Measurements from ENCODE around the gene BBS12.

The BBS12 gene

DNA sequence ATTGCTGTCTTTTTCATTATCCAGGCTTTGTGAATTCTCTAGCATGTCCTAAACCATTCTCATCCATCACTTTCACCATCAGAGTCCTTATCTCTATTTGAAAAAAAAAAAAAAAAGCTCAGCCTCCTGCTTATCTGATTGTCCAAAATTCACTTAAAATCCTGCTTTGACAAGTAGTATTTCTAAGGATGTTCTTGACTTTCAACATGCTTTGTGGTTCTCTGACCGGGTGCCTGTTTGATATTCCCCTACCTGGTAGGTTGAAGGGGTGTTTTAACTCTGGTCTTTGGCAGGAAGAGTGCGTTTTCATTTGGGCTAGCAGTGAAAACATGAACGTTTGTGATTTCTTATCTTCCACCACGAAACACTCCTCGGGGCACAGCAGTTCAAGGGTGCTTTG lies 17.3 kb upstream of the BBS12 start:
- DNase-seq (ENCODE audit: low read depth, low spot score): no peak

DNA sequence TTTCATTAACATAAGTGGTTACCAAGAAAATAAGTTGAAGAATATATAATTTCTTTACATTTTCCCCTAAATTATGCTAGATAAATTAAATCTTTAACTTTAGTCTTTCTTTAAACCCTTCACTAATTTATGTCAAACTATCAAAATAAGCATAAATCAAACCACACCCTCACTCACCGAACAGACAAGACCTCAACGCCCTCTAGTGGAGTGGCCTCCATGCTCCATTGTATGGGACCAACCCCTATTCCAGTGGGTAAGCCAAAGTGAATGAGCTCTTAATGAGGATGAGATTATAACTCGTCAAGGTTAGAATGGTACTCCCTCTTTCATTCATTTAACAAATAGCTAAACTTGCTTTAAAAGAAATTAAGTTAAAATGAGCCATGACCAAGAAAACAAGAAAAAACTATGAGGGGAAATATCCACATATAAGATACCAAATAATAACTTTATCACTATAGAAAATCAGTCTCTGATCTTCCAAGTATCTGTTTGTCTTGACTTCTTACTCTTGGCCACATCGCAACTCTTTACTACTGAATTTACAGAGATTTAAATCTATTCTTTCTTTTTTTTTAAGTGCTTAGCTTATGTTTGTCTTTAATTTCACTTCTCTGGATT lies 15.6 kb upstream of the BBS12 start:
- DNase-seq (ENCODE audit: low read depth, low spot score): peak; percentile 81

DNA sequence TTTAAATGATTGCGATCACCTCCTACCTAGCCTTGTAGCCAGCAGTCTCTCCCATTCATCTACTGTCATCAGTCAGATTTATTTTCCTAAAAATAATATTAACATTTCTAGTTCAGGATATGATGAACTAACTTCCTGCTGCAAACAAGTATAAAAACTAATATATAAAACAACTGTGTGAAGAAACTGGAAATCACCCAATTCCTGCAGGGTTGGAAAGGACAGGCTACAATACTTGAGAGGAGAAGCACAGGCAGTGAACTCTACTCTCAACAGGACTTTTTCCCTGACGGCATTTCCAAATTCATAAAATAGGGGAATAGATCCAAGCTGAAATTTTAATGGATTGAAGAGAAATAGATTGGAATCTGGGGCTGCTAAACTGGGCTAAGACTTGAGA lies 14.2 kb upstream of the BBS12 start:
- no peak for DNase-seq (ENCODE audit: low read depth, low spot score)

DNA sequence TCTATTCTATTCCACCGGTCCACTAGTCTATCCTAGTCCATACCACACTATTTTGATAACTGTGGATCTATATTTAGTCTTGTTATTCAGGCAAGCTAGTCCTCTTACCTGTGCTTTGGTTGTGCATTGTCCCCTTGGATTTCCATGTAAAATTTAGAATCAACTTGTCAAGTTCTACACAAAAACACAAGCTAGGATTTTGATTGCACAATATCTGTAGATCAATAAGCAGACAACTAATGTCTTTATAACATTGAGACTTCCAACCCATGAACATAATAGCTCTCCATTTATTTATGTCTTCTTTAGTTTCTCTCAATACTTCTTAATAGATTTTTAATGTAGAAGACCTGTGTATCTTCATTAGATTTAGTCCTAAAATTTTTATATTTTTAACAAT lies 10.2 kb upstream of the BBS12 start:
- no peak for DNase-seq (ENCODE audit: low read depth, low spot score)

DNA sequence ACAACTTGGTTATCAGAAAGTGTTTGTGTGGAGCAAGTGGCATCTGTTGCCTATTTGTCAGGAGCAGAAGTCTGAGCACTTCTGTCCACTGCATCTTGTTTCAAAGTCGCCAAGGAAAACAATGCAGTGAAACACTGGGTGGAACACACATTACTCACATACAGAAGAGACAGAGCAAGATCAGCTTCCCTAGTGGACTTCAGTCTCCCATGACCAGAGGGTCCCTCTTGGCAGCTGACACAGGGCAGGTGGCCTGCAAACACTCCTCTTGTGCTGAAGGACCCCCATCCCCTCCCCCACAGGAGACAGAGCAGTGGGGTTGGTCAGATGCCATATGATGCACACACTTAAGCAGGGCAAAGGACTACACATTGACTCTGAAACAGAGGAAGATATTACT lies 3.6 kb upstream of the BBS12 start:
- DNase-seq (ENCODE audit: low read depth, low spot score): no peak

DNA sequence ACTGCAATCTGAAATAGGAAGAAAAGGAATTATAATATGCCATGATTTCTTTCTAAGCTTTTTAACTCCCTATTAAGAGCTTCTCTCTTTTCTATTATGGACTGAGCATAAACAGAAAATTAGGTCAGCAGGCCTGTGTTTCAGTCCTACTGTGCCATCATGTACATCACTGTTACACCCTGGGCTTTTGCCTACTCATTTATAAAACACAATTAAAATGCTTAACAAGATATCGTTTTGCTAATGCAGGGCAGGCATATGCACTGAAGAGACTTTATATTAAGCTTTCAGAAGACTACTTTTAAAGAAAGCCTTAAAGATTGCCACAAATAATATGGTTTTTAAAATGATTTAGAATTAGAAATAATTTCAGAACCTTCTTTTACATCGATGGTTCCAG lies 828 bp upstream of the BBS12 start:
- DNase-seq (ENCODE audit: low read depth, low spot score): no peak

DNA sequence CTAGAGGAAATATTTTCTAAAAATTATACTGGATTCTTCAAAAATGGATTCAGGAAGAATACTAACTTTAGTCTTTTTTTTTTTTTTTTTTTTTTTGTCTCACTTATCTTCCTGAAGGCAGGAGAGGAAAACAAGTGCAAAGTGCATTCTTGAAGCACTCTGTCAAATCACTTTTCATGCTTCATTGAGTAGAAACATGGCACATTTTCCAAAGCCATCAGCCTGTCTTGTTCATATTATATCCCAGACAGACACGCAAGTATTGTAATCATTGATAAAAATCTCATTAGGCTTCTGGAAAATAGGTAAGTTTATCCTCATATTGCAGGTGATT lies 1.2 kb downstream of the BBS12 start:
- no peak for DNase-seq (ENCODE audit: low read depth, low spot score)

DNA sequence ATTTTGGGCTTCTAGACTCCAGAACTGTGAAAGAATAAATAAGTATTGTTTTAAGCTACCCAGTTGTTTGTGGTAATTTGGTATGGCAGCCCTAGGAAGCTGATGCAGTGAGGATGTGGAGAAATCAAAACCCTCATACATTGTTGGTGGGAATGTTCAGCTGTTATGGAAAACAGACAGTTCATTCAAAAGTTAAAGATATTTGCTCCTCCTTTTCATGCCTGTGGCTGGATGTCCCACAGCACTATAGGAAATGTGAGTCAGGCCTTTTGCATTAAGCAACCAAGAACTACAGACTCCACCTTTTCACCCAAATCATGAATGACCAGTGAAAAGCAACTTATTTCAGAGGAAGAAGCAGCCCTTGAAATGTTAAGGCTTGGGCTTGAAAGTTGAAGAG lies 6.7 kb downstream of the BBS12 start:
- peak; percentile 34 for DNase-seq (ENCODE audit: low read depth, low spot score)

DNA sequence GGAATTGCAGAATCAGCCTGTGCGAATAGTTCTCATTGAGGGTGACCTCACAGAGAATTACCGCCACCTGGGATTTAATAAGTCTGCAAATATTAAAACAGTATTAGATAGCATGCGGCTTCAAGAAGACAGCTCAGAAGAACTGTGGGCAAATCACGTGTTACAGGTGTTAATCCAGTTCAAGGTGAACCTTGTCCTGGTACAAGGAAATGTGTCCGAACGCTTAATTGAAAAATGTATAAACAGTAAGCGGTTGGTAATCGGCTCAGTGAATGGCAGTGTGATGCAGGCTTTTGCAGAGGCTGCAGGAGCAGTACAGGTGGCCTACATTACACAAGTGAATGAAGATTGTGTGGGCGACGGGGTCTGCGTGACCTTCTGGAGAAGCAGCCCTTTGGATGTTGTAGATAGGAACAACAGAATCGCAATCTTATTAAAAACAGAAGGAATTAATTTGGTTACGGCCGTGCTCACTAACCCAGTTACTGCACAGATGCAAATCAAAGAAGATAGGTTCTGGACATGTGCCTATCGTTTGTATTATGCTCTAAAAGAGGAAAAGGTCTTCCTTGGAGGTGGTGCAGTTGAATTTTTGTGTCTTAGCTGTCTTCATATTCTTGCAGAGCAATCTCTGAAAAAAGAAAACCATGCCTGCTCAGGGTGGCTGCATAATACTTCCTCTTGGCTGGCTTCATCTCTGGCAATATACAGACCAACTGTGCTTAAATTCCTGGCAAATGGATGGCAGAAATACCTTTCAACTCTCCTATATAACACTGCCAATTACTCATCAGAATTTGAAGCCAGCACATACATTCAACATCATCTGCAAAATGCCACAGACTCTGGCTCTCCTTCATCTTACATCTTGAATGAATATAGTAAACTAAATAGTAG lies 10.7 kb downstream of the BBS12 start:
- DNase-seq (ENCODE audit: low read depth, low spot score): no peak

DNA sequence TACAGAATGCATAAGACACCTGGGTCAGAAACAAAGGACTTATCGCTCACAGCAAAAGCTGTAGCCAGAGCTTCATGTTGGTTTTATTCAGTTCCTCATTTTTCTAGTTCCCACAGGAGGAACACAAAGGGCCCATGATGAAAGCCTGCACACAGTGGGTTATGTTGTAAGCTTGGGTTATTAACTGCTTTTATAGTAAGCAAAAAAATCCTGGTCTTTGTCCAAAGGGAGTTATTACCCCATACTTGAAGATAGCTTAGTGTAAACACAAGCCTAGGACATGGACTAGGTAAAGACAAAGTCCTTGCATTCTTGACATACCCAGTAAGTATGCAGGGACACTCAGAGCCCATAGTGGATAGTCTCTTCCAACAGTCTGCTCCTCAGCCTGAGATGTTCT lies 11.7 kb downstream of the BBS12 start:
- DNase-seq (ENCODE audit: low read depth, low spot score): no peak

DNA sequence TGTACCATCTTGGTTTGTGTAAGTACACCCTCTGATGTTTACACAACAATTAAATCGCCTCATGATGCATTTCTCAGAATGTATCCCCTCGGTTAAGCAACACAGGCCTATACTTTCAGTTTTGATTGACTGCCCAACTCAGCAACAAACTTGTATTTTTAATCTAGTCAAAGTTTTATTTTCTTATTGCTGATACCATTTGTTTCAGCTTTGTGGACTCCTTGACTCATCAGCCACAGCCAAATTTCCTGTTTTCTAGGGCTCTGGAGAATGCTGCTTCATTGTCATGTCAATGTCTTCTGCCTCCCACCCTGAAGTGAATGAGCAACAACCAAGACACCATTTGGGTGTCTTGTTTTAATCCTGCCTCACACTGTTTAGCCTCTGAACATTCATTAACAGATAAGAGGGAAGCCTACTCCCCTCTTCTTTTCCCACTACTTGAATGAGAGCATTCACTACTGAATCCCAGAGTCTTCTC lies 14.0 kb downstream of the BBS12 start:
- no peak for DNase-seq (ENCODE audit: low read depth, low spot score)

DNA sequence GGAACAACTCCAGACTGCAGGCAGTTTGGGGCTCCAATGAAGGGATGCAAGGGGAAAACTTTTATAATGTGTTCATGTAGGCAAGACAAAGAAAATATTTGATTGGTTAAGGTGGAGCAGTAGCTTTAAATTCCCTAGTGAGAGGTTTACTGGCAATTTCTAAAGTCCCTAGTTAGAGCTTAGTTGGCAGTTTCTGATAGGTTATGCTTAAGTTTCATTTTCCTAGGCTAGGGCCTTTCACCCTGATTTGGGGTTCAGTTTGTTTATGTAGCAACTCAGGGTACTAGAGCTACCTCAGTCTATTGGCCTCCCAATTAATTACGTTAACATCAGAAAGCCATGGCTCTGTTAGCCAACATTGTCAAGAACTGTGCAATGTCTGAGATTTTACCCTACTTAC lies 14.6 kb downstream of the BBS12 start:
- no peak for DNase-seq (ENCODE audit: low read depth, low spot score)

DNA sequence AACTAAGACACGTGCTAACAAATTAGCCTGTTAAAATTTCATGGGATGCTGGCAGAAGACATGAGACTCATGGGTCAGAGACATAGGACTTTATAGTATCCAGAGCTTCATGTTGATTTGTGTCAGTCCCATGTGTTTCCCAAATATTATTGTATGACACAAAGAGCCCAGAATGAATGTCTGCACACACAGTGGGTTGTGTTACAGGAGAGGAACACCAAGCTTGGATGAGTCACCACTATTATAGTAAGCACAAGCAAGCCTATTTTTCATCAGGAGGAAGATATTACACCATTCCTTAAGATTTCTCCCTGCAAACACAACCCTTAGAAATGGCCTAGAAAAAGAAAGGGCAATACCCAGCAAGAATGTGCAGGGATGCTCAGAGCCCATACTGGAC lies 15.4 kb downstream of the BBS12 start:
- DNase-seq (ENCODE audit: low read depth, low spot score): no peak

DNA sequence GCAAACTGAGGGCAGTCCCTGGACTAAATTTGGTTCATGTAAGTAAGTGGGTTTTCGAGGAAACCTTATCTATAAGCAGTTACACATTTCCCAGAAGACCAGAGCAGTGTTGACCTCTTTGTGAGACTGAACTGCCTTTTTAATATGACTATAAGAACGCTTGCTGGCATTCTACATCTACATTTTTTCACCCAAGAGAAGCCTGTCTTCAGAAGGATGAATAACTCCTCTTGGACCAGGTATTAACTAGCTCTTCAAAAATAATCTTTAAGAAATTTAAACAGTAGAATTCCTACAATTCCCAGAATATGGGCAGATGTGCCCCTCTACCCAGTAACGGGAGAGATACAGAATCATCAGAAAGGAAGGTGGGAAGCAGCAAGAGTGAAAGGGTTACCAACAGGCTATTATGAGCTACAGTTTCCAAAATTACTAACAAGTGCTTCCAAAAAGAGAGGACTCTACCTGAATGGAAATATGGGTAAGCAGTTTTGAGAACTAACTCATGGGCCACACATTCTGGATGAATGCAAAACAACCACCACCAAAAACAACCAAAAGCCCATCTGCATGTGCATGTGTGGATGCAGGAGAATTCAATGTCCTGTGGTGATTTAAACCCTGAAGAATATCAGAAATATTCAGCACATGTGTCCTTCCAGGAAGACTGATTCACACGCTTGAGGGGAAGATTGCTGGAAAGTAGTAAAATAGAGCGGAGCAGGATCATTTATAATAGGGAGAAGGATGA lies 17.4 kb downstream of the BBS12 start:
- no peak for DNase-seq (ENCODE audit: low read depth, low spot score)

DNA sequence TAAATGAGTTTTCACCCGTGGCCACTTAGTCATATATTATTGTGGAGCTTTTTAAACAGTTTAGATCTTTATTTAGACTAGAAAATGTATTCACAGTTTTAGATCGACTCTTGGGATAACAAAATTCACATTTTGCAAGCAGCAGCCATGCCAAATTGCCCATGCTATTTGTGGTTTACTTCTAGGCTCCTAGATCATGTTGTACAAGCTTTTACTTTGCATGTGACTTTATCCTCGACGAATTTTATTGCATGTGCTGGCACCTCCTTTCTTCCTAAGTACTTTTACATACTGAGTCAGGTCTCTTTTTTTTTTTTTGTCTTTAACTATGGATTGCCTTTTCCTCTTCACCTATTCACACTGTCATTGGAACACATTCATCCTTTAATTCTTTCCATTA lies 23.2 kb downstream of the BBS12 start:
- DNase-seq (ENCODE audit: low read depth, low spot score): no peak

DNA sequence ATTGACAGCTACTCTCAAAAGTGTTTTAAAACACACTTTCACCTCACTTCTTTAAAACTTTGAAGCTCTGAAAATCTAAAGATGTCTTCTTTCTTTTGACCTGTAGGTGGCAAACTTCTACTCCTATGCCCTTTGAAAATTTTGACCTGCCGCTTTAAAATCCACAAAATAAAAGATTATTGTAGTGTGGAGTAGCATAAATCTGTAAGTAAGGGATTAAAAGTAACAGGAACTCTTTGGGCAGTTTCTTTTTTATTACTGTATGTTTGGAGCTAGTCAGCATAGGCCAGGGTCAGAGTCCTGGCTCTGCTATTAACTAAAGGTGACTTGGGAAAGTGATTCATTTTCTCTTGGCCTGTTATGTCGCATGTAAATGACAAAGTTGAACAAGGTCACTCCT lies 25.5 kb downstream of the BBS12 start:
- DNase-seq (ENCODE audit: low read depth, low spot score): peak; percentile 58

DNA sequence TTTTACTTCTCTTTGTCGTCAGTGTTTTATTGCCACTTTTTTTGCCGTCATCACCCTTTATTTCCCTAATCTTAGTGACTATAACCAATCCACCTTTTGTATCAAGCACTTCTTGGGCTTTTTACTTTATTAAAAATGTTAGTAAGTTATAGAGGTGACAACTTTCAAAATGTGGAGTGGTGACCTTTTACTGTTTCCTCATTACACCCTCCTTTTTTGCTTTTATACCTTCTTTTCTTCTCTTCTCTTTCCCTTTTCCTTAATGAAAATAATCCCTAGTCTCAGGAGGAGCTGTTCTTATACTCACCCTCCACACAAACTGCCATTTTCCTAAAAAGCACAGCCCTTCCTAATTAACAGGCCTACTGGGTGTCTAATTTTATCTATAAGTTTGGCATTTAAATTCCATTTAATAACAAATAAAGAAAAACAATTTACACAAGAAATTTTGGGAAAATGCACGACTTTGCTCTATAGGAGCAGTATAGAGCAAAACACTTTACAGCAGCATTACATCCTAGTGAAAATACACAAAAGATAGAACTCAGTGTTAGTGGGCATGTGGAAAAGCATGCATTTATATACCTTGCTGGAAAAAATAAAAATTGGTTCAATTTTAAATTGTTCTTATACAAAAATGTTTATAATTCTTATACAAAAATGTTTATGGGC lies 27.3 kb downstream of the BBS12 start:
- no peak for DNase-seq (ENCODE audit: low read depth, low spot score)

DNA sequence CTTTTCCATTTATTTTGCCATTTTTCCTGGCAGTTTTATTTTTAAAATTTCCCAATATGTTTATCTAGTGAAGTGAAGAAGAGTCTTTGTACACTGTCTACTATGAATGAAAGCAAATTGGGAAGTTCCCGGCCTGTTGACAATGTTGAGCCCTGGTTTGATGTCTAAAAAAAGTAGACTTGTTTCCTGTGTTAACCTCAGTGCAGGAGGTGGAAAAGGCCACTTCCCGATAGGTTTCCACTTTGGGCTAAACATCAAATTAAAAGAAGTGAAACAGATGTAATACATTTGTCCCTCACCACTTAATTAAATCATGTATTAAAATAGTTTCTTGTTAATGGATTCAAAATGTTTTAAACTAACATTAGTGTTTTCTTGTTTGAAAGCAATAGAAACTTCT lies 30.0 kb downstream of the BBS12 start:
- no peak for DNase-seq (ENCODE audit: low read depth, low spot score)

DNA sequence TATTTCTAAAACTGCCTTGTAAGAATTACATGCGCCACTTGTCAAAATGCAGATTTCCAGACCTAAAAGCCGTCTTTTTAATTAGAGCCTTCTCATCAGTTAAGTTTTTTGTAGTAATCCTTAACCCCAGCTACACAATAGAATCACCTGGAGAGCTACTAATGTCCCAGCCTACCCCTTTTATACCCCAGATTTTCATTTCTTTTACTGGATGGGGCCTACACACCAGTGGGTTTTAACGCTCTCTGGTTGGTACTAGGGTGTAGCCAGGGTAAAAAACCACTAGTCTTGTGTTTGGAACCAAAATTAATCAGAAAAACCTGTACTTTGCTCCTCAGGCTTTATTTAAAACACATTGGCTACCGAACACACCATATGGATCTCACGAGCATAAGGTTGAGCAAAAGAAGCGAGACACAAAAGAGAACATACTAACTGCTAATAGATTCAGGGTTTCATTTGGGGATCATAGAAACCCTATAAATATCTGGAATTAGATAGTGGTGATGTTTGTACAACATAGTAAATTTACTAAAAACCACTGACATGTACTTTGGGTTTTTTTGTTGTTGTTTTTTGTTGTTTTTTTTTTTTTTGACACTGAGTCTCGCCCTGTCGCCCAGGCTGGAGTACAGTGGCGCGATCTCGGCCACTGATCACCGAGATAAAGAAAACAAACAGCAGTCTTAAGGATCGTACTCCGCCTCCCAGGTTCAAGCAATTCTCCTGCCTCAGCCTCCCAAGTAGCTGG lies 30.6 kb downstream of the BBS12 start:
- no peak for DNase-seq (ENCODE audit: low read depth, low spot score)

DNA sequence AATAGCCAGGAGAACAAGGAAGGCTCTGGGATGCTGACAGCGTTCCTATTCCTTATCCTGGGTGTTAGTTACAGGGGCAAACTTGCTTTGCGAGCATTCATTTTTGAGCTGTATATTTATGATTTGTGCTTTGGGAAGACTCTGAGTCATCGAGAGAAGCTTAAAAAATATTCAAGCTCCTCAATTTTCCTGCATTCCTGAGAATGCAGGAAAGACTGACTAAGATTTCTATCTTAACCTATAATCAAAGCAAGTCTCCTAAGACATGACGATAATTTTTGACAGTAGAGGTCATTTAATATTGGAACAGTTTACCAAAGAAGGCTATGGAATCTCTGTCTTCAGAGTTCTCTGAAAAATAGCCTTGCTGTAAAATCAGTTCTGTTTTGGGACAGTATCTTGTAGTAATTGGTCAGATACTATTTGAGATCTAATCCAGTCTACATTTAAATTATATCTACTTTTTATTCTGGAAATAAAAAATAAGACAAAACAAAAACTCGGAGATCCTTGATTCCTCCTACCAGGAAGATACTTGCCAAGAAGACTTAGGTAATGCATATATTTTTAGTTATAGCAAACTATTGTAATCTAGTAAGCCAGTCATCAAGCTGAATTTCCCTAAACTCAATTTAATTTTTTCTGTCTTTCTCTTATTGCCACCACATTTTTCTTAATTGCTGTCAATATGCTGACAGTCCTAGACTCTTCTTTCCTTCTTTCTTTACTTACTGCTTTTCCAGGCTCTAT lies 31.7 kb downstream of the BBS12 start:
- peak; percentile 20 for DNase-seq (ENCODE audit: low read depth, low spot score)

DNA sequence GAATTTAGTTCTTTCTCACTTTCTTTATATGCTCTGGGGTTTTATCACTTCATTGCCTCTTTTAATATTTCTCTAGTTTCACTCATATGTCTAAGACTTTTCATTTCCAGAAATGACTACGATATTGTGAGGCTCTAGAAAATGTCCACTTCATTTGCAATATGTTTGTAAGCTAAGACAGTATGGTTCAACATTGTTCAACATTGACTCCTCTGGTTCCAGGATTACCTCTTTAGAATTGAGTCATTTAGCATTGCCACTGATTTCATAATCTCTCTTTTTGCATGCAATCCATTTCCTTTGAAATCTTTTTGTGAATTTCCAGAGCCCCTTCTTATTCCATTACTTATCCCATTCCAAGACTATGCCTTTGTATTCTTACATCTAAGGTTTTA lies 32.3 kb downstream of the BBS12 start:
- DNase-seq (ENCODE audit: low read depth, low spot score): peak; percentile 25
